Gastroesophageal sphincter (tissue), 3 donors: ENCODE results near the gene MT1B.
A peak's percentile ranks its signal among the peaks of the same experiment; 100 is the strongest.

Source experiments
- POLR2A ChIP-seq, 2 donors: fragments of 450-650 bp; IDR thresholded peaks; one replicate each; pipeline ENCODE4 v1.6.1; 2017; ENCODE audit warnings: antibody characterized with exemption in 2 of 2, mild to moderate bottlenecking in 2 of 2, moderate library complexity in 1 of 2
- POLR2AphosphoS5 ChIP-seq: sonication (generic); formaldehyde crosslinking; IDR thresholded peaks from one replicate; pipeline ENCODE4 v1.6.1; 2017; ENCODE audit warnings: antibody characterized with exemption
- TF ChIP-seq, protein P1 (sequence below), 4 experiments: fragments of 200-600 bp in 2 of 4; fragments of 450-650 bp in 2 of 4; sonication (generic) in 1 of 4; IDR thresholded peaks; one replicate each; pipeline ENCODE4 v1.5.1; 2017 to 2019; ENCODE audit warnings: antibody characterized with exemption in 4 of 4, mild to moderate bottlenecking in 2 of 4, moderate library complexity in 2 of 4

- peak; percentile 74 for TF ChIP-seq POLR2AphosphoS5
- TF ChIP-seq, protein P1, sequence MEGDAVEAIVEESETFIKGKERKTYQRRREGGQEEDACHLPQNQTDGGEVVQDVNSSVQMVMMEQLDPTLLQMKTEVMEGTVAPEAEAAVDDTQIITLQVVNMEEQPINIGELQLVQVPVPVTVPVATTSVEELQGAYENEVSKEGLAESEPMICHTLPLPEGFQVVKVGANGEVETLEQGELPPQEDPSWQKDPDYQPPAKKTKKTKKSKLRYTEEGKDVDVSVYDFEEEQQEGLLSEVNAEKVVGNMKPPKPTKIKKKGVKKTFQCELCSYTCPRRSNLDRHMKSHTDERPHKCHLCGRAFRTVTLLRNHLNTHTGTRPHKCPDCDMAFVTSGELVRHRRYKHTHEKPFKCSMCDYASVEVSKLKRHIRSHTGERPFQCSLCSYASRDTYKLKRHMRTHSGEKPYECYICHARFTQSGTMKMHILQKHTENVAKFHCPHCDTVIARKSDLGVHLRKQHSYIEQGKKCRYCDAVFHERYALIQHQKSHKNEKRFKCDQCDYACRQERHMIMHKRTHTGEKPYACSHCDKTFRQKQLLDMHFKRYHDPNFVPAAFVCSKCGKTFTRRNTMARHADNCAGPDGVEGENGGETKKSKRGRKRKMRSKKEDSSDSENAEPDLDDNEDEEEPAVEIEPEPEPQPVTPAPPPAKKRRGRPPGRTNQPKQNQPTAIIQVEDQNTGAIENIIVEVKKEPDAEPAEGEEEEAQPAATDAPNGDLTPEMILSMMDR (IDR thresholded peaks at IDR 0.05): peak in 3 of 4 experiments; percentile 14 to 28 (median 18)
- TF ChIP-seq POLR2A (IDR thresholded peaks at IDR 0.05): no peak
Observed at GRCh38 chr16:56617212-56618085, 34.2 kb upstream of the MT1B start.
